RWPE2 (cell line): ENCODE results near the gene PIK3R1.

Experiments used
- ATAC-seq: fragments of 200-7000 bp; cut with Tn5 transposase; 3 replicates; pipeline ENCODE4 v1.9.1; 2021; ENCODE audit warnings: low read depth
- DNase-seq: peaks from one replicate; pipeline ENCODE4 v3.0.0-alpha.2; 2020; ENCODE audit warnings: low spot score
- H3K27ac ChIP-seq: fragments of 450-650 bp; 2 replicates; pipeline ENCODE4 v1.5.1; 2017; ENCODE audit warnings: mild to moderate bottlenecking; ENCODE audit not compliant: poor library complexity, severe bottlenecking
- H3K27me3 ChIP-seq: fragments of 250-450 bp; sonication (Bioruptor Pico); 2 replicates; pipeline ENCODE4 v1.5.1; 2021; ENCODE audit warnings: mild to moderate bottlenecking, moderate library complexity; ENCODE audit not compliant: insufficient read depth, poor library complexity, severe bottlenecking
- H3K36me3 ChIP-seq: fragments of 250-450 bp; sonication (Bioruptor Pico); 2 replicates; pipeline ENCODE4 v1.5.1; 2020; ENCODE audit warnings: low read depth, mild to moderate bottlenecking, moderate library complexity
- H3K4me1 ChIP-seq: fragments of 250-450 bp; sonication (Bioruptor Pico); 2 replicates; pipeline ENCODE4 v1.5.1; 2021; ENCODE audit warnings: mild to moderate bottlenecking, moderate library complexity; ENCODE audit not compliant: insufficient read depth, poor library complexity, severe bottlenecking
- H3K4me3 ChIP-seq: fragments of 250-450 bp; sonication (Bioruptor Pico); 2 replicates; pipeline ENCODE4 v1.5.1; 2021; ENCODE audit warnings: mild to moderate bottlenecking, moderate library complexity; ENCODE audit not compliant: severe bottlenecking
- H3K9me3 ChIP-seq: fragments of 250-450 bp; sonication (Bioruptor Pico); 2 replicates; pipeline ENCODE4 v1.5.1; 2021; ENCODE audit warnings: mild to moderate bottlenecking, moderate library complexity; ENCODE audit not compliant: severe bottlenecking
- CTCF ChIP-seq: fragments of 450-650 bp; IDR thresholded peaks from one replicate; pipeline ENCODE4 v1.5.1; 2017; ENCODE audit warnings: mild to moderate bottlenecking, moderate library complexity; ENCODE audit not compliant: poor library complexity, severe bottlenecking

The PIK3R1 gene

GRCh38 chr5:68292316-68292715 lies 76.8 kb downstream of the PIK3R1 start:
- Histone ChIP-seq H3K36me3 (peaks cover 72% of the 10 kb centered on the region), H3K9me3 (no peaks in the 10 kb centered on the region)
- DNase-seq = no peak

GRCh38 chr5:68295772-68296171 lies 80.2 kb downstream of the PIK3R1 start:
- no peak for DNase-seq
- H3K4me1 ChIP-seq = peaks cover 11% of the 10 kb centered on the region
- H3K36me3 ChIP-seq = peaks cover 85% of the 10 kb centered on the region
- ATAC-seq = peak; percentile 85
- H3K9me3 ChIP-seq = no peaks in the 10 kb centered on the region
- no peaks in the 10 kb centered on the region for H3K27me3 ChIP-seq
- TF ChIP-seq CTCF = no peak
- H3K4me3 ChIP-seq = no peak overlapping the region
- peak overlapping the region; percentile 51 for H3K27ac ChIP-seq

More at GRCh38 chr5:68292316-68292715, 76.8 kb downstream of the PIK3R1 start:
- no peak for TF ChIP-seq CTCF
- Histone ChIP-seq H3K4me3 (no peak overlapping the region), H3K4me1 (peaks cover 27% of the 10 kb centered on the region), H3K27me3 (no peaks in the 10 kb centered on the region), H3K27ac (no peak overlapping the region)
- ATAC-seq = no peak

- Histone ChIP-seq H3K4me3 (no peak overlapping the region), H3K4me1 (peaks cover 11% of the 10 kb centered on the region), H3K27me3 (no peaks in the 10 kb centered on the region), H3K9me3 (no peaks in the 10 kb centered on the region), H3K27ac (no peak overlapping the region), H3K36me3 (peaks cover 79% of the 10 kb centered on the region)
- ATAC-seq (no peak), DNase-seq (no peak)
- TF ChIP-seq CTCF = no peak
Measured at GRCh38 chr5:68296895-68297294, 81.3 kb downstream of the PIK3R1 start.

DNA sequence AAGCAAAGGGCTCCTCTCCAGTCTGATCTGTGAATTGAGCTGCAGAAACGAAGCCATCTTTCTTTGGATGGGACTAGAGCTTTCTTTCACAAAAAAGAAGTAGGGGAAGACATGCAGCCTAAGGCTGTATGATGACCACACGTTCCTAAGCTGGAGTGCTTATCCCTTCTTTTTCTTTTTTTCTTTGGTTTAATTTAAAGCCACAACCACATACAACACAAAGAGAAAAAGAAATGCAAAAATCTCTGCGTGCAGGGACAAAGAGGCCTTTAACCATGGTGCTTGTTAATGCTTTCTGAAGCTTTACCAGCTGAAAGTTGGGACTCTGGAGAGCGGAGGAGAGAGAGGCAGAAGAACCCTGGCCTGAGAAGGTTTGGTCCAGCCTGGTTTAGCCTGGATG lies 82.1 kb downstream of the PIK3R1 start:
- H3K9me3 ChIP-seq = no peaks in the 10 kb centered on the region
- no peak overlapping the region for H3K4me3 ChIP-seq
- H3K27me3 ChIP-seq = no peaks in the 10 kb centered on the region
- DNase-seq (no peak), ATAC-seq (no peak)
- H3K36me3 ChIP-seq = peaks cover 72% of the 10 kb centered on the region
- peaks cover 11% of the 10 kb centered on the region for H3K4me1 ChIP-seq
- TF ChIP-seq CTCF = no peak
- H3K27ac ChIP-seq = no peak overlapping the region

DNA sequence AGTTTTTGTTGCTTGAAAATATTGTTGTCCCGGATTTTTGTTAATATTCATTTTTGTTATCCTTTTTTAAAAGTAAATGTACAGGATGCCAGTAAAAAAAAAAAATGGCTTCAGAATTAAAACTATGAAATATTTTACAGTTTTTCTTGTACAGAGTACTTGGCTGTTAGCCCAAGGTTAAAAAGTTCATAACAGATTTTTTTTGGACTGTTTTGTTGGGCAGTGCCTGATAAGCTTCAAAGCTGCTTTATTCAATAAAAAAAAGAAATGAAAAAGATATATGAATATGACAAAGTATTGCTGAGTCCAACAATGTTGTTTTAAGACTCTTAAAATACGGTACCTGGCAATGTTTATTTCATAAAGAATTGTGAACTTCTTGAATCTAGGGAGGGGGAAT lies 82.9 kb downstream of the PIK3R1 start:
- Histone ChIP-seq H3K27ac (no peak overlapping the region), H3K27me3 (no peaks in the 10 kb centered on the region), H3K4me1 (peaks cover 13% of the 10 kb centered on the region), H3K36me3 (peaks cover 64% of the 10 kb centered on the region), H3K9me3 (no peaks in the 10 kb centered on the region), H3K4me3 (no peak overlapping the region)
- no peak for DNase-seq
- TF ChIP-seq CTCF = no peak
- ATAC-seq = no peak
